Neural crest cell (in vitro differentiated cells): Measurements from ENCODE around the gene RPTOR. TPM values are rescaled to one million over a fixed set of nuclear protein-coding genes. Genes with fewer than 3 reads are reported as not detected.
"Not testable (repeated sequence)": the region's sequence is repeated elsewhere in the genome, so short reads cannot be mapped to it uniquely, and the experiment has no call there.

Experiments
- DNase-seq: peaks from one replicate; pipeline ENCODE4 v3.0.0; 2021; ENCODE audit warnings: low read depth, mixed read lengths, low spot score
- H3K27ac Mint-ChIP-seq: one replicate; pipeline ENCODE4 v1.8.0; 2021; ENCODE audit warnings: mild to moderate bottlenecking, mixed read lengths; ENCODE audit not compliant: unreplicated experiment
- H3K27me3 Mint-ChIP-seq: 2 replicates; pipeline ENCODE4 v1.8.0; 2021; ENCODE audit warnings: low read depth, mild to moderate bottlenecking, mixed read lengths
- H3K36me3 Mint-ChIP-seq: 2 replicates; pipeline ENCODE4 v1.8.0; 2021; ENCODE audit warnings: low read depth, mild to moderate bottlenecking, mixed read lengths
- H3K4me1 Mint-ChIP-seq: 2 replicates; pipeline ENCODE4 v1.8.0; 2021; ENCODE audit warnings: mixed read lengths
- H3K4me3 Mint-ChIP-seq: one replicate; pipeline ENCODE4 v1.8.0; 2021; ENCODE audit warnings: mild to moderate bottlenecking, mixed read lengths
- H3K9me3 Mint-ChIP-seq: 2 replicates; pipeline ENCODE4 v1.8.0; 2021; ENCODE audit warnings: mixed read lengths
- CTCF ChIP-seq: fragments of 200-600 bp; sonication (generic); conservative IDR thresholded peaks from 2 replicates; pipeline ENCODE4 v1.5.0; 2021; ENCODE audit warnings: antibody characterized with exemption, mild to moderate bottlenecking
- total RNA-seq: library from RNA; stranded (reverse); gene quantifications from 2 replicates; pipeline ENCODE4 v1.2.1, GENCODE V29; 2021

RPTOR gene
- total RNA-seq, 1 donor from 2014 or later = 41.1 TPM

- no peak overlapping the region for H3K27ac Mint-ChIP-seq
- H3K4me3 Mint-ChIP-seq = no peak overlapping the region
- no peaks in the 10 kb centered on the region for H3K27me3 Mint-ChIP-seq
- H3K4me1 Mint-ChIP-seq = peaks cover 69% of the 10 kb centered on the region
- no peak for TF ChIP-seq CTCF
- peaks cover 9% of the 10 kb centered on the region for H3K36me3 Mint-ChIP-seq
- peaks cover 13% of the 10 kb centered on the region for H3K9me3 Mint-ChIP-seq
- no peak for DNase-seq
These were observed 151.8 kb downstream of the RPTOR start for GRCh38 chr17:80696456-80696855.

DNA sequence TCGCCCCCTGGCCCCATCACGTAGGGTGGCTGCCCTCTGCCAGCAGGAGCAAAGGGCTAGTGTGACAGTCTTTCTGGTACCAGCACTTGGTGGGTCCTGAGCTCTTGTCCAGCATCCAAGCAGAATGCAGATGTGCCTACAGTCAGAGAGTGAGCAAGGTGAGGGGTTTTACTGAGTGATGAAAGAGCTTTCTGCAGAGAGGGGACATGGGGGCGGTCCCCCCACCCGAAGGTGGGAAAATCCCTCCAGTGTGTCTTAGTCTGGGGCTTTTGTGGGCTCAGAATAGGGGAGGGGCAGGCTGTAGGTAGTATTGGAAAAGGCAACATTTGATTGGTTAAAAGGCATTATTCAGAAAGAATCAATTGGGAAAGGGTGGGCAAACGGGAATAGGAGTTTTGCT lies 152.3 kb downstream of the RPTOR start:
- Mint-ChIP-seq H3K9me3 (peaks cover 13% of the 10 kb centered on the region), H3K4me3 (no peak overlapping the region), H3K36me3 (peaks cover 9% of the 10 kb centered on the region), H3K27me3 (no peaks in the 10 kb centered on the region), H3K27ac (no peak overlapping the region), H3K4me1 (peaks cover 73% of the 10 kb centered on the region)
- TF ChIP-seq CTCF = no peak
- no peak for DNase-seq

DNA sequence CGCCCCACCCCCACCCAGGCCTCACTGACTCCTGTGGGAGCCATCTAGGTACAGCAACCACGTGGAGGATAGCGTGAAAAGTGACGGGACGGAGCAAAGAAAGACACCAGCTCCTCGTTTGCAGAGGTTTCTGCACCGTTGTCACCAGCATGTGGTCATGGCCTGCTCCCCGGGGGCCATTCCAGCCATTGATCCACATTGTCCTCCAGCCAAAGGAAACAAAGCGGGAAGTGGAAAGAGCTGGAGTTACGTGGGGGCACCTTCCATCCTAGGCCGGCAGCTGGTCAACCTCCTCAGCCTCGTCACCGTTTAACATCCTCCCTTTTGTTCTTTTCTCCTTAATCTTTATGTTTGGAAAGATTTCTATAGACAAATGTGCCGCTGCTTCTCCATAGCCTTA lies 153.7 kb downstream of the RPTOR start:
- Mint-ChIP-seq H3K4me1 (peaks cover 77% of the 10 kb centered on the region), H3K9me3 (peaks cover 13% of the 10 kb centered on the region), H3K27me3 (no peaks in the 10 kb centered on the region), H3K27ac (peak overlapping the region; percentile 84), H3K4me3 (no peak overlapping the region), H3K36me3 (peaks cover 11% of the 10 kb centered on the region)
- no peak for TF ChIP-seq CTCF
- DNase-seq = no peak

- Mint-ChIP-seq H3K36me3 (peaks cover 11% of the 10 kb centered on the region), H3K9me3 (peaks cover 13% of the 10 kb centered on the region), H3K4me1 (peaks cover 68% of the 10 kb centered on the region)
- not testable (repeated sequence) for DNase-seq, H3K27me3 Mint-ChIP-seq, H3K4me3 Mint-ChIP-seq, H3K27ac Mint-ChIP-seq
These were observed 154.6 kb downstream of the RPTOR start for GRCh38 chr17:80699205-80699604.

DNA sequence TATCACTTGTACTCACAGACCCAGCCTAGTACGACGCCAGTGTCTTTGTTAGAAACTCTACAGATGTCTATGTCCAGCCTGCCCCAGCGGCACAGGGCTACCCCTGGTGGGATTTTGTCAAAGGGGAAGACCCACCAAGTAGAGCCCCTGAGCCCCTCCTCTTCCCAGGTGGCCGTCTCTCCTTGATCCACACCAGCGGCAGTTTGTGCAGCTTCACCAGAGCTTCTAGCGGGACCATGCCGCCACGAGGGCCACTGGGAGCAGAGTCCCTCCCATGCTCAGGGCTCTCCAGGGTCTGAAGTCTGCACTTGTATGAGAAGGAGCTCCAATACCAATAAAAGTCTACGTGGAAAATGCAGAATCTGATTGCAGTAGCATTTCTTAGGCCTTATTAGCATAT lies 157.1 kb downstream of the RPTOR start:
- no peak overlapping the region for H3K4me3 Mint-ChIP-seq
- peaks cover 13% of the 10 kb centered on the region for H3K9me3 Mint-ChIP-seq
- peaks cover 54% of the 10 kb centered on the region for H3K4me1 Mint-ChIP-seq
- no peak for DNase-seq
- no peak for TF ChIP-seq CTCF
- H3K36me3 Mint-ChIP-seq = peaks cover 11% of the 10 kb centered on the region
- H3K27ac Mint-ChIP-seq = no peak overlapping the region
- H3K27me3 Mint-ChIP-seq = no peaks in the 10 kb centered on the region

GRCh38 chr17:80702315-80703141 lies 157.9 kb downstream of the RPTOR start:
- no peak overlapping the region for H3K4me3 Mint-ChIP-seq
- H3K27ac Mint-ChIP-seq = peak overlapping the region; percentile 24
- H3K27me3 Mint-ChIP-seq = no peaks in the 10 kb centered on the region
- peaks cover 11% of the 10 kb centered on the region for H3K36me3 Mint-ChIP-seq
- DNase-seq = no peak
- H3K9me3 Mint-ChIP-seq = peaks cover 13% of the 10 kb centered on the region
- no peak for TF ChIP-seq CTCF
- H3K4me1 Mint-ChIP-seq = peaks cover 52% of the 10 kb centered on the region
